Left renal pelvis (tissue), 4 donors: ENCODE results near the gene SMPD2. TPM values are rescaled to one million over a fixed set of nuclear protein-coding genes. Genes with fewer than 3 reads are reported as not detected.

ENCODE experiments used
- DNase-seq, 4 donors: peaks; one replicate each; pipeline ENCODE4 v3.0.0-alpha.2; 2013; ENCODE audit warnings: low read depth in 4 of 4, low spot score in 3 of 4
- polyA plus RNA-seq, 4 donors: library from polyadenylated mRNA; unstranded; fragments of 120-200 nt; gene quantifications; one replicate each; pipeline ENCODE4 v1.2.1, GENCODE V29; 2013; ENCODE audit not compliant: insufficient read length in 4 of 4

Gene SMPD2, protein sequence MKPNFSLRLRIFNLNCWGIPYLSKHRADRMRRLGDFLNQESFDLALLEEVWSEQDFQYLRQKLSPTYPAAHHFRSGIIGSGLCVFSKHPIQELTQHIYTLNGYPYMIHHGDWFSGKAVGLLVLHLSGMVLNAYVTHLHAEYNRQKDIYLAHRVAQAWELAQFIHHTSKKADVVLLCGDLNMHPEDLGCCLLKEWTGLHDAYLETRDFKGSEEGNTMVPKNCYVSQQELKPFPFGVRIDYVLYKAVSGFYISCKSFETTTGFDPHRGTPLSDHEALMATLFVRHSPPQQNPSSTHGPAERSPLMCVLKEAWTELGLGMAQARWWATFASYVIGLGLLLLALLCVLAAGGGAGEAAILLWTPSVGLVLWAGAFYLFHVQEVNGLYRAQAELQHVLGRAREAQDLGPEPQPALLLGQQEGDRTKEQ
- polyA plus RNA-seq, result 10 to 100 TPM in 3 of 4 donors, 1 to 10 TPM in 1; 6.6 to 17.2 (median 15.2) TPM

DNA sequence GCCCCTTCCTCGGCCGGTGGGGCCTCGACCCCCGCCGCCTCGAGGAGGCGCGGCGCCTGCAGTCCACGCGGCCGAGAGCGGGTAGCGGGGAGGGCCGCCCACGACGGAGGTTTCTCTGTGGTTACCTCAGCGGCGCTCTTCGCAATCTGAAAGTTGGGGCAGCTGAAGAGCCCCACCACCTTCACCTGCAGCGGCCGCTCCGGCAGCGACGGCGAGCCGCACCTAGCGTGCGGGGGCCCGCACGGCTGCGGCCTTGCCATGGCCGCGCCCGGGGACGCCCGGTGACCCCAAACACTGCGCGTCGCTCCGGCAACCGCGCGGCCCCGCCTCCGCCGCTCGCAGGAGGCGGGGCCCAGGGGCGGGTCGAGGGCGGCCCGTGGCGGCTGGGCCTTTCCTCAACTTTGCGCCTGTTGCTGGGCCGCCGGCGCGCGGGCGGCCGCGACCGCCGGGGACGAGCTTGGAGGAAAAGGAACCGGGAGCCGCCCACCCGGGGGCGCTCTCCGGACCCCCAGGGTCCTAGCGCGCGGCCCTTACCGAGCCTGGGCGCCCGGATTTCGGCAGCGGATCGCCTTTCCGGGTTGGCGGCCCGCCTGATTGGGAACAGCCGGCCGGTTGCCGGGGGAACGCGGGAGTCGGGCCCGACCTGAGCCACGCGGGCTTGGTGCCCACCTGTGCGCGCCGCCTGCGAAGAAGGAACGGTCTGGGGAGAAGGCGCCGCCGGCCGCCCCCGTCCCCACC, at the start of gene SMPD2, which contains the start of gene PPIL6:
SMPD2 (plus strand) TSS at position 394 of the 738 bp plus-strand sequence. CDS start 398 bp downstream, outside the sequence.
PPIL6 (minus strand) TSS at position 298 of the 738 bp plus-strand sequence; CDS start at position 260, 38 bp downstream.
- peak; percentile 84 to 93 (median 92) for DNase-seq

DNA sequence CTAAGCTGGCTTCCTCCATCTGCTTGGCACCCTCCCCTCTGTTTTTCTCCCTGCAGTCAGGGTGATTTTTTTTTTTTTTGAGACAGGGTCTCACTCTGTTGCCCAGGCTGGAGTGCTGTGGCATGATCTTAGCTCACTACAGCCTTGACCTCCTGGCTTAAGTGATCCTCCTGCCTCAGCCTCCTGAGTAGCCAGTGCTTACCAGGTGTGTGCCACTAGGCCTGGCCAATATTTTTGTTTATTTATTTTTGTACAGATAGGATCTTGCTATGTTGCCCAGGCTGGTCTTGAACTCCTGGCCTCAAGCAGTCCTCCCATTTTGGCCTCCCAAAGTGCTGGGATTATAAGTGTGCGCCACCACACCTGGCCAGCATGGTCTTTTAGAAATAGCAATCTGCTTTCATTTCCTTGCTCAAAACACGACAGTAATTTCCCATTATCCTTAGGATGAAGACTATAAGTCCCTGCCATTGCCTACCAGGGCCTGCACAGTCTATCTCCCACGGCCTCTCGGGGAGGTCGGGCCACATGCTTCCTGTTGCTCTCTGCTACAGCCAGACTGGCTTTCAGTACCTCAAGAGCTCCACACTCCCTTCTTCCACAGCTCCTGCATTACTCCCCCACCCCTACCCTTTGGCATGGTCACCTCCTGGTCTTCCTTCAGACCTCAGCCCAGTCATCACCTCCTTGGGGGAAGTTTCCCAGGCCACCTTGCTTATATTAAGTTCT, 47.2 kb upstream of the SMPD2 start:
- DNase-seq, result no peak

DNA sequence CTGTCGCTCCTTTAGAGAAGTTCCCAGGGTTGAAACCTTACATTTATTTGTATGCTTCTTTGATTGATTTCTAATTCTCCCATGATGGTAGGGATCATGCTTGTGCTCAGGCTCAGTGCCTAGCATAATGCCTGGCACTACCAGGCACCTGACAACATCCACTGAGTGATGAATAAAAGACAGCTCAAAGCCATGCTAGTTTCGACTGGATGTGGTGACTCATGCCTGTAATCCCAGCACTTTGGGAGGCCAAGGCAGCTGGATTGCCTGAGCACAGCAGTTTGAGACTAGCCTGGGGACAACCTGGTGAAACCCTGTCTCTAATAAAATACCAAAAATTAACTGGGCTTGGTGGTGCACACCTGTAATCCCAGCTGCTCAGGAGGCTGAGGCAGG, 46.6 kb upstream of the SMPD2 start:
- DNase-seq, result no peak

DNA sequence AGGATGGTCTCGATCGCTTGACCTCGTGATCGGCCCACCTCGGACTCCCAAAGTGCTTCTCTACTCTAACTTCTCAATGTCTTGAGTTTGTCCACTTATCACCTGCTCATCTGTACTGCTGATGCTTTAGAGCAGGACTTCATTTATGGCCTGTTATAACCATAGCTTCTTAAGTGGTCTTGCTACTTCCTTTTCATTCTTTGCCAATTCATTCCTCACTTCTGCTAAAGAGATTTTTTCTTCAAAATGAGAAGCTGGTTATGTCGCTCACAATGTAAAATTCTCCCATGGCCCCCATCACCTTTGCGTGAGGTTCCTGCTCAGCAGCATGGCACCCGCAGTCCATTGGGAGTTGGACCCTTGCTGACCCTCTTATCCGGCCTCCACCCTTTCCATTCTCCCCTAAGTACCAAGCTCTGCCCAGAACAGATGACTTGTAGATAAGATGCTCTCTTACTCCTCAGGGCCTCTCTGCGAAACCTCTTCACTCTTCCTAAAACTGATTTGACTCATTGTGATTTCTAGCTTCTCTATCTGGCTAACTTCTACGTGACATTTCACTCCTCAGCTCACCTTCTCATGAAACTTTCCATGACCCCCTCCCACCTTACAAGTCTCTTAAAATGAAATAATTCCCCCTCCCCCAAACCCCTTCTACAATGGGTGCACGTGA, 44.3 kb upstream of the SMPD2 start:
- DNase-seq, result no peak

DNA sequence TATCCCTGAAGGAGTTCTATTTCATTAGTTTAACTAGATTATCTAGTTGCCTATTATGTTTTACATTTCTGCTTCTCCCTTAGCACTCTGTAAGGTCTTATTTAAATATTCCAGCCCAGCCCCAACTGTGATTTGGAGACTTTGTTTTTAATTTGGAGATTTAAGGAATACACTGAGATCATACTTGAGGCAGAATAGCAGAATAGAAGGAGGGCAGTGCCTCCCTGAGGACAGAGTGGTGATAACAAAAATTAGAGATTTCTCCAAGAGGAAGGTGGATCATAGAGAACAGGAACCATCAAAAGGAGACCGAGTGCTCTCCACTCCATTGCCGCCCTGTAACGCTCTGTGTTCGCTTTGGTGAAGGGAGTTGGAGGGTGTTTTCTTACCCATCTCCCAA, 43.5 kb upstream of the SMPD2 start:
- DNase-seq, result no peak

DNA sequence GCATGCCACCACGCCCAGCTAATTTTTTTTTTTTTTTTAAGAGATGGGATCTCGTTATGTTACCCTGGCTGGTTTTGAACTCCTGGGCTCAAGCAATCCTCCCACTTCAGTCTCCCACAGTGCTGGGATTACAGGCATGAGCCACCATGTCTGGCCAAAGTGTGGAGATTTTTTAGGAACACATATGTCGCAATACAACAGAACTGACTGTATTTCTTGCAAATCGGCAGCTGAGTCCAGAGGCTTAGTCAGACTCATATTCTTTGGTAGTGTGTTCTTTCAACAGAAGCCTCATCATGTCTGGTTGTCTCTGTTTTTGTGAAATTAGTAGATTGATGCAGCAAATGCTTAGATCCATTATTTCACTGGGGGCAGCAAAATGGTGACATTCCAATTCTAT, 34.3 kb upstream of the SMPD2 start:
- DNase-seq, result no peak

DNA sequence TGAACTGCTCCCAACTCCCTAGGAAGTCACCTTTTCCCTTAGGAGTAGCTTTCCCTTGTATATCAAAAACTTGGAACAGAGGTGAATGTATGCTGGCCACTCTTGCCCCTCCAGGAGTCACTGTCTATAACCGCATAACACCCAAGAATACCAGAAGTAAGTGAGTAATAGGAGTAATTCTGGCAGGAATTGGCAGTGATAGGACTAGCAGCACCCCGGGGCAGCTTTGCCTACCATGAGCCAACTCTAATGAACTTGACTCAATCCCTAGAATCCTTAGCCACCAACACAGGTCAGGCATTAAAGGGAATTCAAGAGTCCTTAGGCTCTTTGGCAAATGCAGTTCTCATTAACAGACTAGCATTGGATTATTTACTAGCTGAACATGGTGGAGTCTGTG, 29.5 kb upstream of the SMPD2 start:
- DNase-seq, result no peak

DNA sequence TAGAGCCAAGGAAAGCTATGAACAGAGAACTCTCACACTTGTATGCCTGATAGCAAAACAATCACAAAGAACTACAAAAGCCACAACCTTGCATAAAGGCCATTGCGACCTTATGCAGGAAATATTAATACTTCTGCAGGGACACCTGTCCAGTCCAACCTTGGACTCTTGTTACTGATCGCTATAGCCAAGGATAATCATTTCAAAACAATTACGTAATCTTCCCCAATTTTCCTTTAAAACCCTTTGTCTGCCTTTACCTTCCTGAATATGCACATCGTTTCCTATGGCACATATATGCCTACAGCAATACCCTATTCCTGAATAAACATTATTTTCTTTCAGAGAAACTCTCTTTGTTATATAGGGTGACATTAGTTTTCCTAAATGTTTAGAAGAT, 22.9 kb upstream of the SMPD2 start:
- DNase-seq, result no peak

DNA sequence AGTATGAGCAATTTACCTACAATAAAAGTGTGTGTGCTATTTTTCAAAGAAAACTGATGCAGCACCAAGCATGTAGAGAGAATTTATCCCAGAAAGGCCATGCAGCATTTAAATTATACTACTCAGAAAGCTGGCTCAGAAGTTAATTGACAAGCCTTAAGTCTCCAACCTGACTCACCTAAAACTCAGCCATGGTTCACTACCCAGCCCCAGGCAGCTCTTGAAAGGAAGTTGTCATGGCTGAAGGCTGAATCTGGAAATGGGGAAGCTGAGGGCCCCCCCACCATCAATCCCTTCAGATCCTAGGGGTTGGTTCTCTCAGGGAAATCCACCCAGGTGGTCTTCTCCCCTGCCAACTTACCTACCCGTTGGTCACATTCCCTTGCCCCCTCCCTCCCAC, 19.8 kb upstream of the SMPD2 start:
- DNase-seq, result peak in 1 of 4 donors; percentile 24

DNA sequence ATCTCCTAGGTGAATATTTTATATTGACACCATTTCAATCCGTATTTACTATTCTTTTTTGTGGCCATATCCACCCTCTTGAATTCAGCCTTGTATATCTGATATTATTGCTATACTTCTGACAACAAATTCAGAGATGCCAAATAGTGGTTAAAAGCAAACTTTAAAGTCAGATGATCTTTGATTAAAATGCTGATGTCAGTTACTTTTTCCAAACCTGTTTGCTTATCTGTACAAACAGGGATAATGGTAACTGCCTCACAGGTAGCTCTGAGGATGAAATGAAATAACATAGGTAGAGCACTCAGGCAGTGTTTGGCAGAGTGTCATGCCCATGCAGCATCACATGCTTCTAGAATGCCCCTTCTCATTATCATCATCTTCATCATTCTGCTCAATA, 19.3 kb upstream of the SMPD2 start:
- no peak for DNase-seq

DNA sequence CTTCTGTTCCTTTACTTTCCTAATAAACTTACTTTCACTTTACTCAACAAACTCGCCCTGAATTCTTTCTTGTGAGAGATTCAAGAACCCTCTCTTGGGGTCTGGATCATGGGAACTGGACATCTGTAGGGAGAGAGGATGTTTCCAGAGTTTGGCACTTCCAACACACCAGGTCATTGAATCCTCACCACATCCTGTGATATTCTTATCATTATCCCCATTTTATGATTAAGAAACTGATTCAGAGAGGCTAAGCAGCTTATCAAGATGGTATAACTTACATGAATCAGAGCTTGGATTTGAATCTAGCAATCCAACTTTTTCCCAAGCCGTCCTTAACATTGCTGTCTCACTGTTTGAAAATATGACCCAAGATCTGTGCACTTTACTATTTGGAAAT, 15.6 kb upstream of the SMPD2 start:
- no peak for DNase-seq

DNA sequence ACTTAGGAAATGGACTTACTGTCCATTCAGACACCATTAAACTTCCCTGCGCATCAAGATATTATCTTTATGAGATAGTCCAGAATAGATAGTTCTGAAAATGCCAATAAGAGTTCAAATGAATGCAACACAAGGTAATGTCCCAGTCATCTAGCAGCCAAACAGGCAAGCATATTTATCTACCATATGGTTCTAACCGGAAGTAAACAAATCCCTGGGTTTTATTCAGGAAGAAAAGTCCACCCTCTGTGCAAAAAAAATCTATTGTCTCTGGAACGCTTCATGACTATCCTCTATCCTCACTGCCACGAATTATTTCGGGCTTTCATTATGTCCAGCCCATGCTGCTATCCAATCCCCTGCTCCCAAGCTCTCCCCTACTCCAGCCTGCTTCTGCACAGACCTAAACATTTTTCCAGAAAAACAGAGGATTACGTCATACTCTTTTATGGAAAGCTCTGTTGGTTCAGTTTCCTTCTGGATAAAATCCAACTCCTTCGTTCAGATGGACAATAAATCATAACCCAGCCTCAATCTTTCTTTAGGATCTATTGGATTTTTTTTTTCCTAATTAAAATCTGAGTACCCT, 11.5 kb upstream of the SMPD2 start:
- peak in 2 of 4 donors; percentile 18 to 26 for DNase-seq

DNA sequence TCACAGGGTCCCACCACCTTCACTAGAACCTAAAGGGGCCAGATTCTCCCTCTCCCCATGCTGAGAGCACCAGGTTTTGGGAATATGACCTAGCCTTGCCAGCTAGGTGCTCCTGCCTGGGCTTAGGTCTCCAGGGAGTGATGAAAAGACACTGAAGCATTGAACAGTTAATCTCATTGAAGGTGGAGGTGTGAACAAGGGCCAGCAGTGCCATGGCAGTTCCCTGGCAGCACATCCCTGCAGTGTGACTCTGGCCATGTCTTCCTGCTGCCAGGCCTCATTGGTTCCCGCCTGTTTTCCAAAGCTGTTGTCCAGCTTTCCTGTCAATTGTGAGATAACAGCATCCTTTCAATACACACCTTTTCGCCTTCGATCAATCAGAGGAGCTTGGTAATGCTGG, 11.0 kb upstream of the SMPD2 start:
- DNase-seq, result no peak

DNA sequence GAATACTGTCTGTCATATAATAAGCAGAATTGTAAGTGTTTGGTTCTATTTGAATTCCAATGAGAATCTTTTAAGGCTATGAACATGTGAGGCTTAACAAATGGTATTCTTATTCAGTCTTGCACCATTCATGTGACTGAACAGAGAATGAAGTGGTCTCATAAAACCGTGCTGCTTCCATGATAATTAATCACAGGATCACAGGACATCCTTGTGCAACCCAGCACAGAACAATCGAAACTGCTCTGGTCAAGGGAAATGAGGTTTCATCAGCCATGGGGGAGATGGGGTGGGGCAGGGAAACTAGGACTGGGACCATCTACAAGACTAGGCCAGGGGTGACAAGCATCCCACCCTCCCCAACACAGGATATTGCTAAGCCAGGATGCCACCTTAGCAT, 6.1 kb upstream of the SMPD2 start:
- no peak for DNase-seq

DNA sequence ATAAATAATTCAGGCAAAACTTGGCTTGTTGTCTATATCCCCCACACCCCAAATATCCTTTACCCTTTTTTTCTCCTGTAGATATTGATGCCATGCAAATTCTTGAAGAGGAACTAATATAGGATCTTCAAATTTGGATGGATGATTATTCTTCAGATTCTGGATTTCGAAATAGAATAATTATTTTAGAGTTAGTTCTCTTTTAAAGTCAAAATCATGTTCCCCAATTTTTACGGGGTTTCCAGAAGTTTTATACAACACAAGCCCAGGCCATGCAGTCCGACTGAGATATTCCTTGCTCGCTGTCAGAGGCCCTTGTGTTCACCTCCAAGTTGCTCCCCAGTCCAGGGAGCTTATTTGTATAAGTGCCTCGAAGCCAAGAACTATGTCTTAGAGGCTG, 4.5 kb upstream of the SMPD2 start:
- DNase-seq, result no peak

DNA sequence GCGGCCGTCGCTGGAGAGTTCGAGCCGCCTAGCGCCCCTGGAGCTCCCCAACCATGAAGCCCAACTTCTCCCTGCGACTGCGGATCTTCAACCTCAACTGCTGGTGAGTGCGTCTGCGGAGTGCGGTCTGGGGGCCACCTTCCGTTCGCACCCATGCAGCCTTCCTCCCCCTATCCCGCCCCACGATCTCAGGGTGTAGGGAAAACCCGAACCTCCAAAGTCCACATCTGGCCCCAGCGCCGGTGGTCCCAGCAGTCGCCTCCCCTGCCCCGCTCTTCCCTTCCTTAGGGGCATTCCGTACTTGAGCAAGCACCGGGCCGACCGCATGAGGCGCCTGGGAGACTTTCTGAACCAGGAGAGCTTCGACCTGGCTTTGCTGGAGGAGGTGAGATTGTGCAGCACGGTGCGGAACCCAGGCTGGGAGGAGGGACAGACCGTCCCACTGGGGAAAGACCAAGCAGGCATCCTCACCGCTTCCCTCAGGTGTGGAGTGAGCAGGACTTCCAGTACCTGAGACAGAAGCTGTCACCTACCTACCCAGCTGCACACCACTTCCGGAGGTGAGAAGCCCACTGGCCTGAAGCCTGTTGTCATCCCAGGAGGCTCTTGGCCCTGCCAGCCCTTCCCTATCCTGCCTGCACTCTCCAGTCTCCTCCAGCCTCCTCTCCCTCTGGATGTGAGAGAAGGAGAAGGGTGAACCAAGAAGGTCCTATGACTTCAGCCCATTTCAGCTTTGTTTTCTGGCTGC, 719 bp downstream of the SMPD2 start:
- DNase-seq, result no peak

DNA sequence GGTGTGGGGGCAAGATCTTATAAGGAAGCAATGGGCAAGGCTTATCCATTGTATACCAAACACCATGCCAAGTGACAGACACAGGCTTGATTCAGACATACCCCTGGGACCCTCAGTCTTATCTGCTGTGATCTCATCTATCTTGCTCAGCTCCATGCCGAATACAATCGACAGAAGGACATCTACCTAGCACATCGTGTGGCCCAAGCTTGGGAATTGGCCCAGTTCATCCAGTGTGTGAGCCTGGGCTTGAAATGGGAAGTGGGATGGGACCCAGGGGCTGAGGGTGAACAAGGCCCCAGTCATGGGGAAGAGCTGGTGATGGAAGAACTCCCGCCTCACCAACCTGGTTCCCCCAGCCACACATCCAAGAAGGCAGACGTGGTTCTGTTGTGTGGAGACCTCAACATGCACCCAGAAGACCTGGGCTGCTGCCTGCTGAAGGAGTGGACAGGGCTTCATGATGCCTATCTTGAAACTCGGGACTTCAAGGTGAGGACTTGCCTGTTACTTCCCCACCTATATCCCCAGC, 1.9 kb downstream of the SMPD2 start:
- DNase-seq, result no peak

DNA sequence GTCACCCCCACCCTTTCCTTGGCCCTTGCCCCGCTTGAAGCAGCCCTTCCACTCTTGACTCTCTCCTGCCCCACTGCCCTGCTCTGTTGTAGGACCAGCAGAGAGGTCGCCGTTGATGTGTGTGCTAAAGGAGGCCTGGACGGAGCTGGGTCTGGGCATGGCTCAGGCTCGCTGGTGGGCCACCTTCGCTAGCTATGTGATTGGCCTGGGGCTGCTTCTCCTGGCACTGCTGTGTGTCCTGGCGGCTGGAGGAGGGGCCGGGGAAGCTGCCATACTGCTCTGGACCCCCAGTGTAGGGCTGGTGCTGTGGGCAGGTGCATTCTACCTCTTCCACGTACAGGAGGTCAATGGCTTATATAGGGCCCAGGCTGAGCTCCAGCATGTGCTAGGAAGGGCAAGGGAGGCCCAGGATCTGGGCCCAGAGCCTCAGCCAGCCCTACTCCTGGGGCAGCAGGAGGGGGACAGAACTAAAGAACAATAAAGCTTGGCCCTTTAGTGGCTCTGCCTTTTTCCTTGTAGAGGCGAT, 3.0 kb downstream of the SMPD2 start:
- no peak for DNase-seq

DNA sequence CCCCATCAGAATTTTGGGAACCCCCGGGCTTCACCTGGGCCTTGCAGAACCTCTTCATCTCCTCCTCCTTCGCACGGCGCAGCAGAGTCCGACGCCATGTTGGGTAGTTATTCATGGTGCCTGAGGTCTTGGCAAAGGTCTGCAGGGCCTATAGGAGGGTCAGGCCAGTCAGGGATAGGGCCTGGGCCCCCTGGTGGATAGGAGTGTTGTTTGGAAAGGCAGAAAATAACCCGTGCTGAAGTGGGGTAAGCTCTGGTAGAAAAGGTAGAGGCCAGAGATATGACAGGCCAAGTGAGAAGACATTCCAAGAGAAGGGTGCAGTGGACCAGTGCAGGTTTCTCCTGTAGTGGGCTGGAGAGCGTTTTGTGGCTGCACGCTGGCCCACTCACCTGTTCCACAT, 4.9 kb downstream of the SMPD2 start:
- DNase-seq, result no peak
